SK-N-SH (cell line): Measurements from ENCODE around the gene TIMM22. TPM values are rescaled to one million over a fixed set of nuclear protein-coding genes. Genes with fewer than 3 reads are reported as not detected.

Experiments
- CTCF ChIA-PET: fragments of 300-600, 350-600 bp; formaldehyde crosslinking; extraction: SDS; loops from one replicate; lab custom pipeline; 2021; lab: Yijun Ruan, JAX
- POLR2A ChIA-PET: fragments of 350-600 bp; sonication (Branson Sonifier 250); formaldehyde crosslinking; extraction: SDS; loops from one replicate; lab custom pipeline; 2020; ENCODE audit warnings: antibody characterized with exemption, inconsistent platforms; lab: Yijun Ruan, JAX
- DNase-seq: peaks from one replicate; pipeline ENCODE4 v3.0.0; 2012
- H2AFZ ChIP-seq: fragments of 200-600 bp; sonication (generic); 2 replicates; pipeline ENCODE4 v1.8.1; 2016; ENCODE audit warnings: antibody characterized with exemption, mild to moderate bottlenecking, low read depth
- H3F3A ChIP-seq: fragments of 200-600 bp; sonication (generic); replicated peaks from 2 replicates; pipeline ENCODE3; 2016; ENCODE audit warnings: antibody characterized with exemption, mild to moderate bottlenecking; ENCODE audit not compliant: insufficient read depth
- H3K27ac ChIP-seq, 2 experiments: fragments of 200-500 bp in 1 of 2; fragments of 200-600 bp in 1 of 2; sonication (Bioruptor generic) in 1 of 2; sonication (generic), shearing (Covaris generic) in 1 of 2; 2 replicates each; pipeline versions ENCODE4 v1.5.1 to v1.6.1; 2014 to 2016; ENCODE audit warnings: low read depth in 2 of 2, inconsistent platforms in 1 of 2, low read length in 1 of 2, mild to moderate bottlenecking in 1 of 2, mixed read lengths in 1 of 2
- H3K27me3 ChIP-seq: fragments of 200-600 bp; sonication (generic), shearing (Covaris generic); 2 replicates; pipeline ENCODE4 v1.6.1; 2016; ENCODE audit warnings: mixed run types; ENCODE audit not compliant: insufficient read depth
- H3K36me3 ChIP-seq, 2 experiments: fragments of 200-500 bp in 1 of 2; fragments of 200-600 bp in 1 of 2; sonication (Bioruptor generic) in 1 of 2; sonication (generic) in 1 of 2; replicated peaks in 1 of 2; 2 replicates each; pipeline versions ENCODE3 to v1.5.1; 2014 to 2016; ENCODE audit warnings: low read length in 1 of 2, mild to moderate bottlenecking in 1 of 2; ENCODE audit not compliant: insufficient read depth in 2 of 2, control insufficient read depth in 1 of 2
- H3K4me1 ChIP-seq, 2 experiments: fragments of 200-500 bp in 1 of 2; fragments of 200-600 bp in 1 of 2; sonication (Bioruptor generic) in 1 of 2; sonication (generic), shearing (Covaris generic) in 1 of 2; 2 replicates each; pipeline versions ENCODE4 v1.5.1 to v1.6.1; 2014 to 2016; ENCODE audit warnings: low read depth in 1 of 2, low read length in 1 of 2, mixed run types in 1 of 2; ENCODE audit not compliant: insufficient read depth in 2 of 2, control insufficient read depth in 1 of 2
- H3K4me2 ChIP-seq: fragments of 200-600 bp; sonication (generic), shearing (Covaris generic); 2 replicates; pipeline ENCODE4 v1.6.1; 2017; ENCODE audit warnings: mixed run types
- H3K4me3 ChIP-seq, 2 experiments: fragments of 200-500 bp in 1 of 2; fragments of 200-600 bp in 1 of 2; sonication (Bioruptor generic) in 1 of 2; sonication (generic), shearing (Covaris generic) in 1 of 2; 2 replicates each; pipeline versions ENCODE4 v1.5.1 to v1.8.1; 2014 to 2016; ENCODE audit warnings: low read depth in 2 of 2, inconsistent platforms in 1 of 2, low read length in 1 of 2, mild to moderate bottlenecking in 1 of 2, mixed read lengths in 1 of 2, moderate library complexity in 1 of 2
- H3K79me2 ChIP-seq: fragments of 200-600 bp; sonication (generic); 2 replicates; pipeline ENCODE4 v1.8.1; 2017; ENCODE audit warnings: mild to moderate bottlenecking; ENCODE audit not compliant: insufficient read depth
- H3K9ac ChIP-seq: fragments of 200-600 bp; sonication (generic); 2 replicates; pipeline ENCODE4 v1.6.1; 2017; ENCODE audit warnings: mixed run types
- H3K9me2 ChIP-seq: fragments of 200-600 bp; sonication (generic); 2 replicates; pipeline ENCODE4 v1.6.1; 2017; ENCODE audit warnings: mixed run types
- H3K9me3 ChIP-seq: fragments of 200-600 bp; sonication (generic); 2 replicates; pipeline ENCODE4 v1.6.1; 2017; ENCODE audit warnings: mixed run types, mild to moderate bottlenecking, moderate library complexity
- H4K20me1 ChIP-seq: fragments of 200-600 bp; sonication (generic); 2 replicates; pipeline ENCODE4 v1.6.1; 2017; ENCODE audit warnings: mild to moderate bottlenecking, mixed run types; ENCODE audit not compliant: insufficient read depth
- CHD2 ChIP-seq: fragments of 150-350 bp; IDR thresholded peaks from 2 replicates; pipeline ENCODE4 v1.6.1; 2018; ENCODE audit warnings: low read length; ENCODE audit not compliant: partially characterized antibody
- FOSL2 ChIP-seq: IDR thresholded peaks from 2 replicates; pipeline ENCODE4 v1.4.0; 2012; ENCODE audit warnings: low read depth, mild to moderate bottlenecking, moderate library complexity, borderline replicate concordance
- FOXM1 ChIP-seq: IDR thresholded peaks from 2 replicates; pipeline ENCODE4 v1.4.0; 2012; ENCODE audit warnings: low read depth, mild to moderate bottlenecking
- GABPA ChIP-seq: IDR thresholded peaks from 2 replicates; pipeline ENCODE4 v1.4.0; 2012; ENCODE audit warnings: low read depth, mild to moderate bottlenecking
- GATA2 ChIP-seq: sonication (generic); formaldehyde crosslinking; IDR thresholded peaks from 2 replicates; pipeline ENCODE4 v1.5.0; 2020; ENCODE audit warnings: mild to moderate bottlenecking, missing genetic modification reagents
- MXI1 ChIP-seq: IDR thresholded peaks from 2 replicates; pipeline ENCODE4 v1.6.1; 2012; ENCODE audit warnings: mild to moderate bottlenecking, low read depth, low read length, improper control_type of control experiment
- NRF1 ChIP-seq: IDR thresholded peaks from 2 replicates; pipeline ENCODE4 v1.6.1; 2012; ENCODE audit warnings: low read depth, mild to moderate bottlenecking, low read length
- RAD21 ChIP-seq: IDR thresholded peaks from 2 replicates; pipeline ENCODE4 v1.6.1; 2012; ENCODE audit warnings: mild to moderate bottlenecking, low read length
- RXRA ChIP-seq: IDR thresholded peaks from 2 replicates; pipeline ENCODE4 v1.4.0; 2012; ENCODE audit warnings: low read depth, mild to moderate bottlenecking, borderline replicate concordance
- SMC3 ChIP-seq: IDR thresholded peaks from 2 replicates; pipeline ENCODE4 v1.6.1; 2012; ENCODE audit warnings: low read depth, low read length, improper control_type of control experiment
- TAF1 ChIP-seq: IDR thresholded peaks from 2 replicates; pipeline ENCODE4 v1.6.1; 2012; ENCODE audit warnings: low read depth, mild to moderate bottlenecking, low read length, moderate library complexity, borderline replicate concordance
- YY1 ChIP-seq: IDR thresholded peaks from 2 replicates; pipeline ENCODE4 v1.4.0; 2012; ENCODE audit warnings: low read depth, mild to moderate bottlenecking
- WGBS: methylation state at CpG from one replicate; pipeline ENCODE4 v1.1.6; 2017; ENCODE audit warnings: low lambda C conversion rate; 5-methylcytosine and 5-hydroxymethylcytosine counted together
- polyA plus RNA-seq, 3 experiments: library from polyadenylated mRNA; depleted of rRNA; stranded (reverse); fragments of >200 nt; gene quantifications; 2 replicates each; pipeline ENCODE4 v1.2.3, GENCODE V29; 2012
- TF ChIP-seq, protein P1 (sequence below): fragments of 200-600 bp; sonication (generic); IDR thresholded peaks from 2 replicates; pipeline ENCODE4 v1.6.1; 2017; ENCODE audit warnings: antibody characterized with exemption, mild to moderate bottlenecking, moderate library complexity
- TF ChIP-seq, protein P2 (sequence below): IDR thresholded peaks from 2 replicates; pipeline ENCODE4 v1.4.0; 2012; ENCODE audit warnings: low read depth, borderline replicate concordance
- TF ChIP-seq, protein P3 (sequence below): IDR thresholded peaks from 2 replicates; pipeline ENCODE4 v1.4.0; 2012; ENCODE audit warnings: low read depth

Gene TIMM22
- polyA plus RNA-seq, 1 of the 3 experiments (the other 2 are of a cell fraction): 9.9 TPM

DNA sequence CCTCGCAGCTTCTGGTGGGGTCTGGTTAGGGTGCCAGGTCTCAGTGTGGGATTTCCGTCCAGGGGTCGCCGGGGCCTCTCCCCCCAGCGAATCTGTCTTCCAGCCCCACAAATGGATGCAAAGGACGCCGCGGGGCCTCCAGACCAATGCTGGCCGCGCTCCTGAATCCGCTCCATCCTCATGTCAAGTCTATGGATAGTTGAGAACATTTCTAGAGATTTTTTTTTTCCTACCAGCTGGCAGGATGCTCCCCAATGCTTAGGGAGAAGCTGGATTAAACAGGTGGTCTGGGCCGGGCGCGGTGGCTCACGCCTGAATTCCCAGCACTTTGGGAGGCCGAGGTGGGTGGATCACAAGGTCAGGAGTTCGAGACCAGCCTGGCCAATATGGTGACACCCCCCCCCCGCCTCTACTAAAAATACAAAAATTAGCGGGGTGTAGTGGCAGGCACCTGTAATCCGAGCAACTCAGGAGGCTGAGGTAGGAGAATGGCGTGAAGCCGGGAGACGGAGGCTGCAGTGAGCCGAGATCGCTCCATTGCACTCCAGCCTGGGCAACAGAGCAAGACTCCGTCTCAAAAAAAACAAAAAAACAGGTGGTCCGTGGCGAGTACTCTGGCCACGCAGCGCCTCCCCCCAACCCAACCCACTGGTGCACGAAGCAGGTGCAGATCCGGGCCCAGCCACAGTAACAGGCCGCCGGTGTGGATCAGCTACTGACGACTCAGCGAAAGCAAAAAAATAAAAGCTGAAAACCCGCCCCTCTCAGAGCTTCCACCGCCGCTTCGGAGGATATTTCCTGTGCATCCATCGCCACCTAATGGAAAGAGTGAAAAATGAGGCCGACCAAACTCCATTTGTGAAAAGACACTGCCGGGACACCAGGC lies 16.3 kb upstream of the TIMM22 start:
- 33% methylated on average over 34 of the region's 43 CpGs for WGBS
- peak overlapping the region; percentile 8 to 32; a peak in 2 of 4 replicates for H3K27ac ChIP-seq
- peaks cover 13% of the 10 kb centered on the region for H4K20me1 ChIP-seq
- CTCF ChIA-PET: interaction anchor here (0.6 to 5.1 kb wide), 67 partner anchors 8 to 604 kb away, joined by 3 to 155 read pairs (median 4); partner anchors contain the start of genes GEMIN4, GLOD4, MRM3 and RFLNB
- H3K79me2 ChIP-seq: peaks cover 31% of the 10 kb centered on the region
- peak; percentile 80 for DNase-seq
- H3F3A ChIP-seq: peaks cover 3% of the 10 kb centered on the region
- peak overlapping the region; percentile 26; the same call in 1 of the 2 replicates for H3K9ac ChIP-seq
- TF ChIP-seq, protein P1, sequence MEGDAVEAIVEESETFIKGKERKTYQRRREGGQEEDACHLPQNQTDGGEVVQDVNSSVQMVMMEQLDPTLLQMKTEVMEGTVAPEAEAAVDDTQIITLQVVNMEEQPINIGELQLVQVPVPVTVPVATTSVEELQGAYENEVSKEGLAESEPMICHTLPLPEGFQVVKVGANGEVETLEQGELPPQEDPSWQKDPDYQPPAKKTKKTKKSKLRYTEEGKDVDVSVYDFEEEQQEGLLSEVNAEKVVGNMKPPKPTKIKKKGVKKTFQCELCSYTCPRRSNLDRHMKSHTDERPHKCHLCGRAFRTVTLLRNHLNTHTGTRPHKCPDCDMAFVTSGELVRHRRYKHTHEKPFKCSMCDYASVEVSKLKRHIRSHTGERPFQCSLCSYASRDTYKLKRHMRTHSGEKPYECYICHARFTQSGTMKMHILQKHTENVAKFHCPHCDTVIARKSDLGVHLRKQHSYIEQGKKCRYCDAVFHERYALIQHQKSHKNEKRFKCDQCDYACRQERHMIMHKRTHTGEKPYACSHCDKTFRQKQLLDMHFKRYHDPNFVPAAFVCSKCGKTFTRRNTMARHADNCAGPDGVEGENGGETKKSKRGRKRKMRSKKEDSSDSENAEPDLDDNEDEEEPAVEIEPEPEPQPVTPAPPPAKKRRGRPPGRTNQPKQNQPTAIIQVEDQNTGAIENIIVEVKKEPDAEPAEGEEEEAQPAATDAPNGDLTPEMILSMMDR: peak; percentile 73
- TF ChIP-seq TAF1 (no peak), YY1 (no peak), FOSL2 (no peak), RAD21 (peak; percentile 97), FOXM1 (no peak), MXI1 (no peak), SMC3 (peak; percentile 71)
- TF ChIP-seq, protein P2, sequence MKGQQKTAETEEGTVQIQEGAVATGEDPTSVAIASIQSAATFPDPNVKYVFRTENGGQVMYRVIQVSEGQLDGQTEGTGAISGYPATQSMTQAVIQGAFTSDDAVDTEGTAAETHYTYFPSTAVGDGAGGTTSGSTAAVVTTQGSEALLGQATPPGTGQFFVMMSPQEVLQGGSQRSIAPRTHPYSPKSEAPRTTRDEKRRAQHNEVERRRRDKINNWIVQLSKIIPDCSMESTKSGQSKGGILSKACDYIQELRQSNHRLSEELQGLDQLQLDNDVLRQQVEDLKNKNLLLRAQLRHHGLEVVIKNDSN: no peak
- TF ChIP-seq, protein P3, sequence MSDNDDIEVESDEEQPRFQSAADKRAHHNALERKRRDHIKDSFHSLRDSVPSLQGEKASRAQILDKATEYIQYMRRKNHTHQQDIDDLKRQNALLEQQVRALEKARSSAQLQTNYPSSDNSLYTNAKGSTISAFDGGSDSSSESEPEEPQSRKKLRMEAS: peak; percentile 56; the same call in 1 of the 2 replicates
- peaks cover 17% of the 10 kb centered on the region for H3K27me3 ChIP-seq
- POLR2A ChIA-PET: interaction anchor here (0.9 to 1.2 kb wide), 2 partner anchors 185 to 199 kb away, joined by 3 to 8 read pairs; partner anchors contain the start of genes GLOD4 and MRM3
- no peaks in the 10 kb centered on the region for H3K9me3 ChIP-seq
- peak overlapping the region; percentile 79 for H3K4me2 ChIP-seq
- no peaks in the 10 kb centered on the region for H3K9me2 ChIP-seq
- peaks cover 0 to 10% of the 10 kb centered on the region in 2 experiments; a peak in 2 of 4 replicates for H3K4me1 ChIP-seq
- no peaks in the 10 kb centered on the region for H3K36me3 ChIP-seq
- peak overlapping the region; percentile 54 to 71 for H3K4me3 ChIP-seq
- peak overlapping the region; percentile 95; the same call in 1 of the 2 replicates for H2AFZ ChIP-seq

DNA sequence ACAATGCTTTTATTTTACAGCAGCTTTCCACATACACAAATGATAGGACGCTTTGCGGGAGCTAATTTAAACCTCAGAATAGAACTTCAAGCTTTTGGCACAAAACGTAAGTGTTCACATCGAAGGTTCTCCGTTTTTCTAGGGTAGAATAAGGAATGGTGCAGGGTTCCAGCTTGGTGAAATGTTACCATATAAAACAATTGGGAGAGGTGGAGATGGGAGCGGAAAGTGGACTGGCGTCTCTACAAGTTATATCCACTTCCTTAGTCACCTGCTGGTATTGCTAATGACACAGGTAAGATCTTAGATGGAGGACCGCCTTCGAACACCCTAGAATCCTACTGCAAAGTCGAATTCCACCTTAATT lies 15.7 kb upstream of the TIMM22 start:
- no peak overlapping the region for H3K27ac ChIP-seq
- H3F3A ChIP-seq: peaks cover 3% of the 10 kb centered on the region
- TF ChIP-seq GABPA: no peak
- TF ChIP-seq CHD2: no peak
- no peak for TF ChIP-seq SMC3
- TF ChIP-seq NRF1: no peak
- TF ChIP-seq RXRA: no peak
- no peak for TF ChIP-seq GATA2 (CRISPR knock-in tag)
- TF ChIP-seq, all 33 proteins: peak for 0
- Histone ChIP-seq H3K4me2 (no peak overlapping the region), H4K20me1 (peaks cover 12% of the 10 kb centered on the region), H2AFZ (peak overlapping the region; percentile 42; the same call in 1 of the 2 replicates), H3K27me3 (peaks cover 16% of the 10 kb centered on the region), H3K9me2 (no peaks in the 10 kb centered on the region), H3K9me3 (no peaks in the 10 kb centered on the region), H3K36me3 (no peaks in the 10 kb centered on the region), H3K4me1 (peaks cover 0 to 10% of the 10 kb centered on the region in 2 experiments; a peak in 2 of 4 replicates), H3K9ac (no peak overlapping the region), H3K79me2 (peaks cover 25% of the 10 kb centered on the region), H3K4me3 (peak overlapping the region in 1 of 2 experiments; percentile 44; a peak in 1 of 4 replicates)
- ChIA-PET POLR2A (interaction anchor here (0.9 to 1.2 kb wide), 2 partner anchors 186 to 199 kb away, joined by 3 to 8 read pairs; partner anchors contain the start of genes GLOD4 and MRM3), CTCF (interaction anchor here (0.6 to 5.1 kb wide), 59 partner anchors 8 to 604 kb away, joined by 3 to 155 read pairs (median 5); partner anchors contain the start of genes GEMIN4, GLOD4, MRM3 and TIMM22)
- no peak for DNase-seq
- 40% methylated on average over 10 of the region's 10 CpGs for WGBS
